Epithelial cell of proximal tubule (primary cell): Measurements from ENCODE around the gene ZNG1A. TPM values are rescaled to one million over a fixed set of nuclear protein-coding genes. Genes with fewer than 3 reads are reported as not detected.
"Not testable (repeated sequence)": the region's sequence is repeated elsewhere in the genome, so short reads cannot be mapped to it uniquely, and the experiment has no call there.

Experiments used
- DNase-seq: peaks from one replicate; pipeline ENCODE4 v3.0.0-alpha.2; 2011; ENCODE audit warnings: low read depth
- H3K4me3 ChIP-seq: 2 replicates; pipeline ENCODE4 v1.5.1; 2011; ENCODE audit warnings: low read depth, mild to moderate bottlenecking, low read length
- total RNA-seq: library from RNA; depleted of rRNA; stranded (reverse); fragments of >200 nt; gene quantifications from 2 replicates; pipeline ENCODE4 v1.2.3, GENCODE V29; 2015

The ZNG1A gene
- total RNA-seq, 1 donor from 2014 or later = 48.7 TPM

DNA sequence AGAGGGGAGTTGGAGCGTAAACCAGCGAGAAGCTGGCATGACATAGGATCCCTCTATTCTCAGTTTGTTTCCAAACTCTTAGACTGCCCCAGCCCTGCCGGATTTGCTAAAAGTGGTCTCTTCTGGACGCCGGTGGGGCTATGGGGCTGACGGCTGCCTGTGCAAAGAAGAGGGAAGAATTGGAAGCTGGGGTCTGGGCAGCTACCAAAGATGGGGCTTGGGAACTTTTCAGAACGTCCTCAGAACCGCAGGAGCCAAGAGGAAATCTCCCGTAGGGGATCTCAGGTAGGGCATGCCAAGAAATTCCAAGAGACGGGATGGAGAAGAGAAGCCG, 63.8 kb downstream of the ZNG1A start:
- not testable (repeated sequence) for H3K4me3 ChIP-seq, DNase-seq

DNA sequence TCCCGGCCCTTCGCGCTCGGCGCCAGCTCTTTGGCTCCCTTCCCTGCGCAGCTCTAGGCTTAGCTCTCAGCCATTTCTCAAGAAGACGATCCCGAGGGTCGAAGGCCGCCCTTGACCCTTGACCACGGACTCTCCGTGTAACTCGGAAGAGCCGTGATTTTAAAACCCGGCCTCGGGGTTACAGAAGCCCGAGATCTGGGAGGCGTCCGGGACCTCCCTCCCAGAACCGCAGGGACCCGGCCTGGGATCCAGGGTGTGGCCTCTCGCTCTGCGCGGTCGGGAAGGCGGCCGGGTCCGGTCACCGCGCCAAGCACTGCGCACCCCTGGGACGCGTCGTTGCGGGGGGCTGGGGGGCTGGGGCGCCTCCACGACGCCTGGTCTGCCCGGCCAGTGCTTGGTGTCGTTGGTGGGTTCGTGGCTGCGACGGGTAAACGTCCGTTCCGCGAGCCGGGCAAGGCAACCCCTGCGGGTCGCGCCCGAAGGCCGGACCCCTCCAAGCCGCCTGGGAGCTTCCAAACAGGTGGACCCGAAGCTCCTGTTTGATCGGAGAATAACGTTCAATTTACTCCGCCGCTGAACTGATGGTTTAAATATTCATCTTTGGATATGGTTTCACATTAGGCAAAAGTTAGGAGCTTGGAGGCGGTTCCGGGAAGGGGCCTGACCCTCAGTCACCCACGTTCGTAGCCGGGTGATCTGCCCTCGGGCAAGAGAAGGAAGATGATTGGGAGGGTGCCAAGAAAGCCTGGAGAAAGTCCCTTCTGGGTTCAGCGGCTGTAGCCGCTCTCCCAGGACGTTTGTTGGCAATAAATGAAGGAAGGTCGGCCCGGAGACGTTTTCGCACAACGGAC, 64.4 kb downstream of the ZNG1A start:
- peak overlapping the region; percentile 35 for H3K4me3 ChIP-seq
- DNase-seq = not testable (repeated sequence)

DNA sequence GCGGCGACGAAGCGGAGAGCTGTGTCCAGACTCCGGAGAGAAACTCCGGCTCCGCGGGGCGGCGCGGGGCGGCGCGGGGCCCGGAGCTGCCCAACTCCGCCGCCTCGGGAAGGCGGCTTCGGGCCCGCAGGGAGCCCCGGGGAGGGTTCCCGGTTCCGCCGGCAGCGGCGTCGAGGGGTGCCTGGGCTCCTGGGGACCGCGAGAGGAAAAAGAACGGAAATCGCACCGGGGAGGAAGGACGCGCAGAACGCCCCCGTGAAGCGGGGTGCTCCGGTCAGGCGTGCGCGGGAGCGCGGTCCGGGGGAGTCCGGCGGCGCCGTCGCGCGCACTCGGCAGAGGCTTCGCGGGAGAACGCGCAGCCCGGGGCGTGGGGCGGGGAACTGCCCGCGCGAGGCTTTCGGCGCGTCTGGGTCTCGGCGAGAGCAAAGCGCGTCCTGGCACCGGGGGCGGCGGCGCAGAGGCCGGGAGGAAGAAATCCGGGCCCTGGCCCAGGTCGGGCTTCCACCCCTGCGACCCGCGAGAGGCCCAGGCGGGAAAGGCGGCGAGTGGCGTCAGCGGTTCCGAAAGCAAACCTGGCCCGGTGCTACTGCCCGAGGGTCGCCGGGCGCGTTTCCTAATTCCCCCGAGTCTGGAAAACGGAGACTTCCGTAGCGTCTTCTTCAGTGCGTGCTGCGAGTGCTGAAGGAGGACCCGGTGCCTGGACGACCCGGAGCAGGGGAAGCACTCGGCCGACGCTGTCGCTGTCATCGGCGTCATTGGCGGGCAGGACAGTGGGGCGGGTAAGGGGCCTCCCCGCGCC, 65.2 kb downstream of the ZNG1A start:
- not testable (repeated sequence) for DNase-seq
- H3K4me3 ChIP-seq = peak overlapping the region; percentile 35

DNA sequence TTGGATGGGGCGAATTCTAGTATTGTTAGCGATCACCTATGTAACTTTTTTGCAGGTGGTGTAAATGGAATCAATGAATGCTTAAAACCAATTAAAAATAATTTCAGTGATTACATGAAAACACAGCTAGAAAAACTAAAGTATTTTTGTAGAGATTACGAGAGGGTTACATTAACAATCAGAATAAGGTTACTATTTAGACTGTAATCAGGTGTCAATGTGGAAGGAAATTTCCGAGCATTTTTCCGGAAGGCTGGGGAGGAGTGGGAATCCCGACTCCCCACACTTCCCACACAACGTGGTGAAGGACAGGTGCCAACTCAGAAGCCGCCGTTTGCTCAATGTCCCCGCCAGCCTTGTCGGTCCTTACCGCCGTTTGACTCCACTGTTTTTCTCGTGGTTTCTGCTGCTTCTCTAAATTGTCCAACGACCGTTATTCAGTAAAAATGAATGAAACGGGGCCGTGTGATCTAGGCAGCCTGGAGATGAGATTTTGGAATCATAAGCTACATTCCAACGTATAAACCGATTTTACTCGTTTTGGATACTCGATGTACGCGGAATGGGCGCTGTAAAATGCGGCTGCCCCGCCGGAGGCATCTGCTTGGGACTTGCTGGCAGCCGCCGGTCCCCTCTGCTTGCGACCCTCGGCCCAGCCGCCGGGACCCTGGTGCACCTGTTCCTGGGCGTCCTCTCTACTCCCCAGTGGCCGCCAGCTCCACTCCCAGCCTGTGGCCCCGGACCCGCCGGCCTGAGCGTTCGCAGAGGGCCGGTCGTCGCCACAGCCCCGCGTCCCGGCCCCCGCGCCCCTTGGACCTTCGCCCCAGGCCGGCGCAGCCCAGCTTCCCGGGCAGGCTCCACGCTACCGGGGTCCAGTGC, 66.0 kb downstream of the ZNG1A start:
- not testable (repeated sequence) for H3K4me3 ChIP-seq, DNase-seq

DNA sequence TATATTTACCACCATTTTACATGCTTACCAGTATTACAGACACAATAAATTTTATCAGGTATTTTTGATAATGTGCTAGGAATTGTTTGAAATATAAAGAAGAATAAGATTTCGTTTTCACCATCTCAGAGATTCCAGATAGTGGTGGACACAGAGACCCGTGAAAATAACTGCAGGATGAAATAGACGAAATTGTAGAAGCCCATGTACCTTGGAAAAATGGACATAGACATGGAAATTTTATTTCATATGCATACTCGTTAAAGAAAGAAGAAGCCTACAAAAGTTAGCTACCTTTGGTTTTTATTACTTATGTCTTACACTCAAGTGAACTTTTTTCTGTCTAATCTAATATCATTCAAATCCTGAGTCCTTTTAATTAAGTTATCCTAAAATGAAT, 68.2 kb downstream of the ZNG1A start:
- DNase-seq, H3K4me3 ChIP-seq: not testable (repeated sequence)

DNA sequence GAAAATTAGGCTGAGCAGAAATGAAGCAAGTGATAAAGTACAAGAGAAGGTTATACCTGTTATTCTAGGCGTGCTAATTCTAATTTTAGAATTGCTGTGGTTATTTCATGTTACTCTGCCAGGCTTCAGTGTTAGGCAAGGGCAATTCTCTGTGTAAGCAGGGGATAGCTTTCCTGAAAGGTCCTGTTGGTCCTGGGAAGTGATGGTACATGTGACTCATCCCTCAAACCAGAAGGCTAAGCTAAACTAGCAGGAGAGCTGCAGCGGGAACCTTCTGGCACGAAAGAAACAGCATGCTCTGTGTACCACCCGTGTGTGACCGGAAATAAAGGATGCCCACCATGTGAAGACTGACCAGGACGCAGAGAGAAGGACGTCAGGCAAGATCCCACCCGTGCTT, 69.3 kb downstream of the ZNG1A start:
- H3K4me3 ChIP-seq, DNase-seq: not testable (repeated sequence)

DNA sequence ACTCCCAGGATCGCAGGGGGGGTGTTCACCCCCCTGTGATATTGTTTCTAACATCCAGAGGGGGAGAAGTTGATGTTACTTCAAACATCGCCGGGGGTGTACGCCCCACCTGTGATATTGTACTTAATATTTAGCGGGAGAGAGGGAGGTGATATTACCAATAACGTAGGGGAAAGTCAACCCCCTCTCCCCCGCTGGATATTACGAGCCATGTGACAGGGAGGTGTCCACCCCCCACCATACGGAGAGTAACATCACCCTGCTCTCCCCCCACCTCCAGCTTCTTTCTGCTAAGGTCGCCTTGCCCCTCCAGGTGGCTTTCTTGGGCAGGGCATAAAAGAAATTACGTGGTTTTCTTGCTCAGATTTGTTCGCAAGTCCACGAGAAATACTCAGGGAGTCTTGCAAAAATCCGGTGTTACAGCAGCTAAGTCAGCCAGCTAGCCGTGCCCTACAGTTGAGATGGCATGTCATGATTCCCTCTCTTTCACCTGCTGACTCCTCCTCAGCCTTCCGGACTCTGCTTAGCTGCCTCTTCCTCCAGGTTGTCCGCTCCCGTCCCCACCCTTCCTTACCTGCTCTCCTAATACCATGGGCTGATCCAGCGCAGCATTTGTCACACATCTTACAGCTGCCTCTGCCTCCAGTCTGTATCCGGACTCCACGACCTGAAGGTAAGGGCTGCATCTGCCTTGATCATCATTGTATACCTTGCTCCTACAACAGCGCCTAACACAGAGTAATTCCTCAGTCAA, 69.9 kb downstream of the ZNG1A start:
- H3K4me3 ChIP-seq, DNase-seq: not testable (repeated sequence)

DNA sequence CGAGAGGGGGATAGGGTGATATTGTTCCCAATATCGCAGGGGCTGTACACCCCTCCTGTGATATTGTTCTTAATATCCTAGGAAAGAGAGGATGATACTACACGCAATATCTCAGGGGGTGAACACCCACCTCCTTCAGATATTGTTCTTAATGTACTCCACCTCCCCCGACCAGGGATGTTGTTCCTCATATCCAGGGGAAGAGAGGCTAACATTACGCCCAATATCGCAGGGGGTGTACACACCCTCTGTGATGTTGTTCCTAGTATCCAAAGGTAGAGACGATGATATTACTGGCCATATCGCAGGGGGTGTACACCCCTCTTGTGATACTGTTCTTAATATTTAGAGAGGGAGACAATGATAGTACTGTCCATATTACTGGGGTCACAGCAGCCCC, 72.9 kb downstream of the ZNG1A start:
- DNase-seq = not testable (repeated sequence)

DNA sequence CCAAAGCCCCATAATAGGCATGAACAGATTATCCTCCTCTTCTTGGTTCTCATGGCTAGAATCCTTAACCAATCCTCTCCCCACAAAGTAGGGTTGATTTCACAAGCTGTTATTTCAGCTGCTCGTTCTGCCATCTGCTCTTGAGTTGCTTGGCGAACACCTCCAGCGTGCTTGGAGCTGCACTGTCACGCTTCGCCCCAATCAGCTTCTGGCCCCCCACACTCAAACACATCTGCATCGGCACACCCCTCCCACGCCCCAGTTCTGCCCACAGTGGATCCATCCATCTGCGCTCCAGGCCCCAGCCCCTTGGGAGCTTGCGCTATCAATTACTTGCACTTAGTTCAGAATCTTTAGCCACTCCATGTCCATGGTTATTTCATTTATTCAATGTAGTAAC, 78.4 kb downstream of the ZNG1A start:
- DNase-seq, H3K4me3 ChIP-seq: not testable (repeated sequence)

More for the DNA sequence above, 72.9 kb downstream of the ZNG1A start:
- H3K4me3 ChIP-seq = not testable (repeated sequence)

DNA sequence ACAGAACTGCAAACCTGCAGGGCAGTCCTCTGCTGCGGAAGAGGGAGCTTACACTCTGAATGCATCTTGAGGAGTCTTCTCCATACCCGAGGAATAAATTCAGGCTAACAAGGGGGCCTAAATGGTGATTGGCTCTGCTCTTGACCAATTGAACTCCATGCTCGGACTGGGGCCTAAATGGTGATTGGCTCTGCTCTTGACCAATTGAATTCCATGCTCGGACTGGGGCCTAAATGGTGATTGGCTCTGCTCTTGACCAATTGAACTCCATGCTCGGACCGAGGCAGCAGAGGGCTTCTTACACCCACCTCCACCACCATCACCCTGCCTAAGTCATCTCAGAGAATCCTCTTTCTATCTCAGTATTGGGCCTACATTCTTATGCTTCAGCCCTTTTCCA, 79.0 kb downstream of the ZNG1A start:
- not testable (repeated sequence) for DNase-seq

DNA sequence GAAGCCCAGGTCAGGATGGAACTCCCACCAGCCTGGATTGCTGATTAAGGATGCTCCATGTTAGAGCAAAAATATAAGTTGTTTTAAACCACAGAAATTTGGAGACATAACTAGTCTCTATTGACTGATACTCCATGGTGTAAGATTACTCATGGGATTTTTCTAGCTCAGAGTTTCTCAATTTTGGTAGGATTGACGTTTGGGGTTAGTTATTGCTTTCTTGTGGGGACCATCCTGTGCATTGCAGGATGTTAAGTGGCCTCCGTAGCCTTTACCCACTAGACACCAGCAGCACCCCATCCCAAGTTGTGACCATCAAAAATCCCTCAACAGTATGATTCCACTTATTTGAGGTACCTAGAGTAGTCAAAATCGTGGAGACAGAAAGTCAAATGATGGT, 80.1 kb downstream of the ZNG1A start:
- not testable (repeated sequence) for H3K4me3 ChIP-seq, DNase-seq

More for the DNA sequence above, 79.0 kb downstream of the ZNG1A start:
- H3K4me3 ChIP-seq = not testable (repeated sequence)

DNA sequence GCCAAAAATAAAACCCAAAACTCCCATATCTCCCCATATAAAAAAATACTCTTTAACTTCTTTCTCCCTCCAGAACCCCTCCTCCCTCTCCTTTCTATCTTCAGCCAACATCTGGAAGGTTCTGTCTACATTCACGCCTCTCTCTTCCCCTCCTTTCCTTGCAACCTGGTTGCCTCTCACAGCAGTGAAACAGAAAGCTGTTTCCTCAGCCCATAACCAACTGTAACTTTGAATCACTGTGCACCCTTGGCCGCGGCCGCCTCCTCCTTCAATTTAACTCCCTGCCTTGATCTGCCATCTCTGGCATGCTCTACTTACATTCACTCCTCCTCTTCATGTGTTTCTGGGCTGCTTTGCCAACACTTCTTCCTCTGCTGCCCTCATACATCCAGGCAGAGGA, 83.9 kb downstream of the ZNG1A start:
- not testable (repeated sequence) for H3K4me3 ChIP-seq, DNase-seq

DNA sequence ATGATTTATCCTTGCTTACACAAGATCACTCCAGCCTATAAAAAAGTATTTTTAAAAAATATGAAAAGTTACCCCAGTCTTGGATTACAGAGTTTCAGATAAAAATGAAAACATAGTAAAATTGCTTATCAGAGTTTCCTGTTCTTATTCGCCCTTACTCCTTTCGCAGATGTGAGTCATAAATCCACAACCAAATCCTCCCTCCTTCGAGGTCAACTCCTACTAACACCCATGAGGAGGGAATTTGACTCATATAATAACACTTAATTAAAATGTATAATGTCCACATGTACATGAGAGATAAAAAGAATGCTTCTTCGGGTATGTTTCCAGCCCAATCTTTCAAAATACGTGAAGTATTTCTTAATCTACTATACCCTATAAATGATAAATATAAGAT, 84.5 kb downstream of the ZNG1A start:
- not testable (repeated sequence) for H3K4me3 ChIP-seq, DNase-seq

DNA sequence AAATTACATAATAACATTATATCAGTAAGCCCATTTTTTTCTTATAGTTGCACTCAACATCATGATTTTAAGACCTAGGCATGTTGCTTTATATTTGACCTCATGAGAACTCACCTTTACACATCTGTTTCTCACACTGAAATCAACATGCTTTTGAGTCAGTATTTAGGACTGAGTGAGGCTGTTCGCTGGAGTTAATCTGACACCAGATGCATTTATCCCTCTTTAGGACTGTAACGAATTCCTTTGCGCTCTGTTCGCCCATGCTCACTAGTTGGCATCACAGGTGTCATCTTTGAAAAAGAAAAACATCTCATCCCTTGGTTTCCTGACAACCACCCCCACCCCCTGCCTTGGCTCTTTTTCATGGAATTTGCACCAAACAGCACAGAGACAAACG, 84.9 kb downstream of the ZNG1A start:
- H3K4me3 ChIP-seq, DNase-seq: not testable (repeated sequence)

DNA sequence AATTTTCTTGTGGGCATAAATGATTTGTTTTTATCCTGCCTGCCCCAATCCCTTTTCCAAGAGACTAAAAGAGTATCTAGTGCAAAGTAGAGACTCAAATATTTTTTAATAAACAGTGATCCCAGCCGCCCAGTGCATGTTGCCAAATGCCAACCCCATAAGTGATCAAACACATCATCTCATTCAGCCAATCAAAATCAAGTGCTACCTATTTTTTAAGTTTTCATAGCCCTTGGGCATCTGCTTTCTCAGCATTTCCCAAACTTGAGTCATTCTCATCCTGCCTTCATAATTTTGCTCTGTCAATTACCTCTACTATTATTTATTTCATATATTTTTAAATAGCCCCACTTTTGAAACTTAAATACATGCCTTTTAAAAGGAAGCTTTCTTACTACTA, 88.0 kb downstream of the ZNG1A start:
- H3K4me3 ChIP-seq, DNase-seq: not testable (repeated sequence)

DNA sequence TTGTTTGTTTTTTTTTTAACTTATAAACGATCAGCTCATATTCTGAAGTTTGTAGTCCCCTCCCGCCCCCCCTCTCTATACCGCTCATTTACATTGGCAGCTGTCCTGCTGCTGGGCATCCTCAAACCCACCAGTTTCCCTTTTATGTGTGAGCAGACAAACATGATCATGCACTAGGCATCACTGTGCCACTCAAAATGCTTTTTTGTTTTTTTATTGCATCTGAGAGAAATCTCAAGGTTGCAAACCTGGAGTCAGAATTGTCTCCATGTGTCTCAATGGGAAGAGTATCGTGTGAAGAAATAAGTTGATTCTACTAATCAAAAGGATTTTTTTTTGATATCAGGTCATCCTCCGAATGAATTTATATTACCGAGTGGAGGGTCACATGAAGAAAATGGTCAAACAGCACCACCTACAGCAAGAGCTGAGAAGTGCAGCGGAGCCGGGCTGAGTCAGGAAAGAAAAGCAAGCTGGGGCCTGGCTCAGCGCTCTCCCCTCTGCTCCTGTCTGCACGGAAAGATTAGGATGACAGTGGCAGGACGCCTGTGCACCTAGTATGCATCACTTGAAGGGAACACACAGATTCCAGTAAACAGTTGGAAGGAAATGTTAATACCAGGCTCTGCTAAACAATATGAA, 90.3 kb downstream of the ZNG1A start:
- not testable (repeated sequence) for DNase-seq

DNA sequence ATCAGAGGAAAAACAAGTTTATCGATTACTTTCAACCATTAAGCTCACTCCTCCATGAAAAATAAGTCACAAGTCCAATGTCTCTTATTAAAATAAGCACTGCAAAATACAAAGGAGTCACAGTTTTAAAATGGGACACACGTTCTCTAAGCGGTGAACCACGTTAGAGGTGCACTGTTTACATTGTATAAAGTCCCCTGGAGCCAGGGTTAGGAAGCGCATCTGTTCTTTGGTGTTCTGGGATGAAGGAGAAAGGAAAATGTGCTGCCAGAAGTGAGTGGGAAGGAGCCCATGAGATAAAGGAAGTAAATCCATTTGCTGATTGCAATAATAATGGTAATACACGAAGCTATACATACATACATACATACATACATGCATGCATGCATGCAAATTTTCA, 91.0 kb downstream of the ZNG1A start:
- H3K4me3 ChIP-seq, DNase-seq: not testable (repeated sequence)

More for the DNA sequence above, 90.3 kb downstream of the ZNG1A start:
- H3K4me3 ChIP-seq = not testable (repeated sequence)

DNA sequence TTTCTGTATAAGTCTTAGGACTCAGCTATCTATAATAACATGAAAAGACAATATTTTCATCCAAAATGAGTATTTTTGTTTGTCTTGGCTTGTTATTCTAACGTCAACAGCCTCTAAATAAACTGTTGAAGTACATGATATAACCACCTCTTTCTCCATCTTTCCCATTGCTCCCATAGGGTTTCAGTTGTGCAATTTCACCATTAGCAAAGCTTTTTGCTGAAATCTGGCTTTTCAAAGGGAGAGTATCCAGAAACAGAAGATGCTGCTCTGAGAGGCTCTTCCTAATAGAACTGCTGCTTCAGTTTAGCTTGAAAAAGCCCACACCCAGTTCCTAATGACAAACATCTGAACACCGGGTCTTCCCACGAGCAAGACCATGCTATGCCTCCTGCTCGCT, 91.8 kb downstream of the ZNG1A start:
- not testable (repeated sequence) for H3K4me3 ChIP-seq, DNase-seq
